H1 (cell line): ENCODE data around the gene CTNNA3. TPM values are rescaled to one million over a fixed set of nuclear protein-coding genes. Genes with fewer than 3 reads are reported as not detected.

Experiments used
- CTCF ChIA-PET: fragments of 300-600 bp; sonication (Branson Sonifier 250); formaldehyde crosslinking; loops from one replicate; lab custom pipeline; 2021; ENCODE audit not compliant: partially characterized antibody; lab: Charles Lee
- POLR2A ChIA-PET: fragments of 300-600 bp; sonication (Branson Sonifier 250); formaldehyde crosslinking; loops from one replicate; lab custom pipeline; 2021; ENCODE audit warnings: inconsistent platforms; ENCODE audit not compliant: partially characterized antibody; lab: Charles Lee
- DNase-seq, 2 experiments: peaks; one replicate each; pipeline versions ENCODE4 v3.0.0 to v3.0.0-alpha.2; 2010 to 2022; ENCODE audit warnings: low spot score in 2 of 2, low read depth in 1 of 2, mixed read lengths in 1 of 2
- FAIRE-seq: peaks from 2 replicates; lab custom pipeline; 2011; peaks lifted over from hg19 to GRCh38; lab: Jason Lieb, UNC
- H2AFZ ChIP-seq: 2 replicates; pipeline ENCODE4 v1.8.1; 2012; ENCODE audit warnings: low read length, inconsistent platforms
- H2AK5ac ChIP-seq: 2 replicates; pipeline ENCODE4 v1.6.1; 2013; ENCODE audit warnings: low read depth, low read length
- H2BK120ac ChIP-seq: replicated peaks from 2 replicates; pipeline ENCODE3; 2013; ENCODE audit warnings: low read depth, low read length, inconsistent platforms
- H2BK12ac ChIP-seq: 2 replicates; pipeline ENCODE4 v1.6.1; 2013; ENCODE audit warnings: low read depth, low read length
- H2BK15ac ChIP-seq: 2 replicates; pipeline ENCODE4 v1.6.1; 2013; ENCODE audit warnings: low read length
- H2BK20ac ChIP-seq: 2 replicates; pipeline ENCODE4 v1.6.1; 2013; ENCODE audit warnings: low read length
- H2BK5ac ChIP-seq: 2 replicates; pipeline ENCODE4 v1.6.1; 2013; ENCODE audit warnings: low read depth, low read length
- H3K14ac ChIP-seq: 2 replicates; pipeline ENCODE4 v1.6.1; 2013; ENCODE audit warnings: inconsistent platforms; ENCODE audit not compliant: insufficient read length
- H3K18ac ChIP-seq: 2 replicates; pipeline ENCODE4 v1.6.1; 2013; ENCODE audit warnings: low read length; ENCODE audit errors: extremely low read depth
- H3K23ac ChIP-seq: 2 replicates; pipeline ENCODE4 v1.6.1; 2013; ENCODE audit warnings: inconsistent platforms; ENCODE audit not compliant: insufficient read length
- H3K23me2 ChIP-seq: 2 replicates; pipeline ENCODE4 v1.6.1; 2013; ENCODE audit warnings: low read depth, low read length
- H3K27ac ChIP-seq: 2 replicates; pipeline ENCODE4 v1.6.1; 2011; ENCODE audit warnings: low read depth, low read length, inconsistent platforms
- H3K27me3 ChIP-seq, 4 experiments: replicated peaks in 1 of 4; 1 replicate in 1 of 4; 2 replicates in 3 of 4; pipeline versions ENCODE4 v1.6.1 to v1.8.1; 2011 to 2013; ENCODE audit warnings: low read length in 3 of 4, mild to moderate bottlenecking in 3 of 4, inconsistent platforms in 2 of 4, mixed read lengths in 2 of 4, moderate library complexity in 1 of 4; ENCODE audit not compliant: control insufficient read depth in 3 of 4, insufficient read depth in 3 of 4; ENCODE audit errors: extremely low read depth in 1 of 4
- H3K36me3 ChIP-seq, 4 experiments: 2 replicates each; pipeline versions ENCODE4 v1.6.1 to v1.8.1; 2011 to 2013; ENCODE audit warnings: mild to moderate bottlenecking in 4 of 4, low read length in 3 of 4, moderate library complexity in 2 of 4, control low read depth in 1 of 4, inconsistent platforms in 1 of 4; ENCODE audit not compliant: insufficient read depth in 4 of 4, control insufficient read depth in 2 of 4
- H3K4ac ChIP-seq: replicated peaks from 2 replicates; pipeline ENCODE3; 2013; ENCODE audit warnings: low read length, low read depth, mixed read lengths, inconsistent platforms; ENCODE audit not compliant: insufficient read length
- H3K4me1 ChIP-seq, 4 experiments: replicated peaks in 1 of 4; 1 replicate in 1 of 4; 2 replicates in 3 of 4; pipeline versions ENCODE4 v1.6.1 to v1.8.1; 2011 to 2013; ENCODE audit warnings: low read length in 3 of 4, inconsistent platforms in 2 of 4, mixed read lengths in 1 of 4; ENCODE audit not compliant: insufficient read depth in 4 of 4, control insufficient read depth in 3 of 4
- H3K4me2 ChIP-seq, 2 experiments: 2 replicates each; pipeline versions ENCODE4 v1.6.1 to v1.8.1; 2011 to 2013; ENCODE audit warnings: low read depth in 2 of 2, low read length in 2 of 2, control low read depth in 1 of 2, inconsistent platforms in 1 of 2, mild to moderate bottlenecking in 1 of 2; ENCODE audit not compliant: insufficient read depth in 1 of 2
- H3K4me3 ChIP-seq, 4 experiments: fragments of 200-600, 300-600 bp in 1 of 4; sonication (generic), shearing (Covaris generic), sonication (Bioruptor Twin) in 1 of 4; 2 replicates each; pipeline versions ENCODE4 v1.5.1 to v1.8.1; 2011 to 2016; ENCODE audit warnings: low read length in 4 of 4, low read depth in 3 of 4, control low read depth in 2 of 4, inconsistent platforms in 2 of 4, mild to moderate bottlenecking in 2 of 4, mixed read lengths in 1 of 4, moderate library complexity in 1 of 4; ENCODE audit not compliant: insufficient read depth in 2 of 4; ENCODE audit errors: extremely low read depth in 1 of 4
- H3K56ac ChIP-seq: replicated peaks from 2 replicates; pipeline ENCODE3; 2013; ENCODE audit warnings: low read depth, mild to moderate bottlenecking, mixed read lengths, low read length, inconsistent platforms; ENCODE audit not compliant: insufficient read length
- H3K79me1 ChIP-seq: 2 replicates; pipeline ENCODE4 v1.6.1; 2013; ENCODE audit warnings: low read depth, low read length, control low read depth
- H3K79me2 ChIP-seq, 2 experiments: 2 replicates each; pipeline versions ENCODE4 v1.6.1 to v1.8.1; 2012 to 2013; ENCODE audit warnings: low read length in 2 of 2, mild to moderate bottlenecking in 2 of 2, inconsistent platforms in 1 of 2; ENCODE audit not compliant: insufficient read depth in 2 of 2, control insufficient read depth in 1 of 2
- H3K9ac ChIP-seq, 4 experiments: replicated peaks in 1 of 4; 1 replicate in 1 of 4; 2 replicates in 3 of 4; pipeline versions ENCODE4 v1.6.1 to v1.8.1; 2011 to 2013; ENCODE audit warnings: low read depth in 3 of 4, low read length in 3 of 4, control low read depth in 2 of 4, mild to moderate bottlenecking in 2 of 4, moderate library complexity in 2 of 4, inconsistent platforms in 1 of 4; ENCODE audit errors: extremely low read depth in 1 of 4
- H3K9me3 ChIP-seq, 2 experiments: 2 replicates each; pipeline versions ENCODE4 v1.6.1 to v1.8.1; 2012 to 2013; ENCODE audit warnings: mild to moderate bottlenecking in 2 of 2, moderate library complexity in 2 of 2, control low read depth in 1 of 2, inconsistent platforms in 1 of 2, low read depth in 1 of 2, low read length in 1 of 2, mixed read lengths in 1 of 2; ENCODE audit not compliant: insufficient read depth in 2 of 2
- H4K20me1 ChIP-seq, 2 experiments: replicated peaks in 1 of 2; 2 replicates each; pipeline versions ENCODE3 to v1.8.1; 2011 to 2013; ENCODE audit warnings: inconsistent platforms in 2 of 2, low read length in 2 of 2, mild to moderate bottlenecking in 1 of 2; ENCODE audit not compliant: insufficient read depth in 2 of 2, control insufficient read depth in 1 of 2
- H4K5ac ChIP-seq: 2 replicates; pipeline ENCODE4 v1.6.1; 2013; ENCODE audit warnings: low read length, low read depth, mixed read lengths, inconsistent platforms; ENCODE audit not compliant: insufficient read length
- H4K8ac ChIP-seq: 2 replicates; pipeline ENCODE4 v1.8.0; 2013; ENCODE audit warnings: mild to moderate bottlenecking, moderate library complexity, low read length, inconsistent platforms; ENCODE audit not compliant: insufficient read depth; ENCODE audit errors: extremely low read depth
- H4K91ac ChIP-seq: replicated peaks from 2 replicates; pipeline ENCODE3; 2013; ENCODE audit warnings: low read length, mixed read lengths, inconsistent platforms; ENCODE audit not compliant: insufficient read length
- ASH2L ChIP-seq: fragments of 200-600, 300-600 bp; sonication (generic); IDR thresholded peaks from one replicate; pipeline ENCODE4 v1.7.1; 2017; ENCODE audit warnings: low read length
- POLR2AphosphoS5 ChIP-seq: IDR thresholded peaks from 2 replicates; pipeline ENCODE4 v1.6.1; 2011; ENCODE audit warnings: low read depth, low read length
- SIRT6 ChIP-seq: IDR thresholded peaks from one replicate; pipeline ENCODE4 v1.7.1; 2012; ENCODE audit warnings: low read length, inconsistent platforms
- TAF1 ChIP-seq: IDR thresholded peaks from 2 replicates; pipeline ENCODE4 v1.6.1; 2011; ENCODE audit warnings: mild to moderate bottlenecking, low read depth, low read length
- polyA plus RNA-seq, 7 experiments: library from polyadenylated mRNA; depleted of rRNA in 3 of 7; stranded (reverse) in 5 of 7; unstranded in 2 of 7; fragments of >200 nt in 5 of 7; fragments of 200-250 nt in 2 of 7; gene quantifications; 1 replicate in 5 of 7; 2 replicates in 1 of 7; 4 replicates in 1 of 7; pipeline versions ENCODE4 v1.2.1 to v1.2.3, GENCODE V29; 2011 to 2013; ENCODE audit warnings: missing spikeins in 2 of 7, mixed read lengths in 2 of 7
- total RNA-seq: library from RNA; stranded (reverse); fragmentation: NEBNext Ultra II Directional; extraction: Animal tissue kit (Norgen Biotek cat#: 25700); gene quantifications from 2 replicates; pipeline ENCODE4 v1.2.1, GENCODE V29; 2021

CTNNA3 gene
- total and polyA plus RNA-seq, 2 of the 8 experiments (the other 6 are each of a cell fraction or from before 2014, with no cell fraction given) = 1.3 to 1.5 TPM

GRCh38 chr10:66483966-66484365 lies 1212.0 kb downstream of the CTNNA3 start:
- DNase-seq = no peak
- Histone ChIP-seq H2BK12ac (no peak overlapping the region), H3K4ac (no peak overlapping the region), H3K18ac (no peak overlapping the region), H4K5ac (no peak overlapping the region), H2BK5ac (no peak overlapping the region), H2BK15ac (no peak overlapping the region), H2BK20ac (no peak overlapping the region), H4K91ac (no peak overlapping the region), H3K27me3 (no peaks in the 10 kb centered on the region), H3K79me2 (no peaks in the 10 kb centered on the region), H3K9me3 (no peaks in the 10 kb centered on the region), H3K4me3 (no peak overlapping the region), H2AFZ (no peak overlapping the region), H3K56ac (no peak overlapping the region), H3K79me1 (no peaks in the 10 kb centered on the region), H3K36me3 (no peaks in the 10 kb centered on the region; a peak in 1 of 8 replicates), H3K9ac (no peak overlapping the region), H2AK5ac (no peak overlapping the region), H3K23ac (no peak overlapping the region), H3K27ac (no peak overlapping the region), H4K8ac (no peak overlapping the region), H4K20me1 (no peaks in the 10 kb centered on the region), H3K4me2 (no peak overlapping the region), H3K23me2 (no peaks in the 10 kb centered on the region; the same call in 1 of the 2 replicates), H2BK120ac (no peak overlapping the region), H3K14ac (no peak overlapping the region), H3K4me1 (no peaks in the 10 kb centered on the region)
- TF ChIP-seq POLR2AphosphoS5 (no peak), SIRT6 (no peak), TAF1 (no peak), ASH2L (no peak)
- POLR2A ChIA-PET = no interaction called here
- CTCF ChIA-PET = no interaction called here
- no peak for FAIRE-seq
